Muscle layer of colon (tissue), 2 donors: ENCODE data around the gene RGS6.
A peak's percentile ranks its signal among the peaks of the same experiment; 100 is the strongest.
"Not testable (repeated sequence)": the region's sequence is repeated elsewhere in the genome, so short reads cannot be mapped to it uniquely, and the experiment has no call there.

Experiments used
- H3K27ac ChIP-seq: one replicate; pipeline ENCODE4 v1.7.0; 2013; ENCODE audit warnings: low read depth, mild to moderate bottlenecking, low read length, moderate library complexity
- H3K27me3 ChIP-seq, 2 donors: one replicate each; pipeline ENCODE4 v1.7.0; 2013; ENCODE audit warnings: low read length in 2 of 2, mild to moderate bottlenecking in 2 of 2; ENCODE audit not compliant: insufficient read depth in 2 of 2, control insufficient read depth in 1 of 2
- H3K36me3 ChIP-seq: one replicate; pipeline ENCODE4 v1.7.0; 2013; ENCODE audit warnings: mild to moderate bottlenecking, low read length; ENCODE audit not compliant: insufficient read depth
- H3K4me1 ChIP-seq: one replicate; pipeline ENCODE4 v1.7.0; 2013; ENCODE audit warnings: mild to moderate bottlenecking, low read length; ENCODE audit not compliant: insufficient read depth
- H3K4me3 ChIP-seq, 2 donors: one replicate each; pipeline ENCODE4 v1.7.0; 2013; ENCODE audit warnings: low read length in 2 of 2, low read depth in 1 of 2, mild to moderate bottlenecking in 1 of 2, moderate library complexity in 1 of 2
- H3K9ac ChIP-seq: one replicate; pipeline ENCODE4 v1.7.0; 2013; ENCODE audit warnings: low read length
- H3K9me3 ChIP-seq: one replicate; pipeline ENCODE4 v1.7.0; 2013; ENCODE audit warnings: mild to moderate bottlenecking, low read length
- donor health status: abdominal sarcoma.
- donor health status: Adenocarcinoma of cecum.

Gene RGS6

DNA sequence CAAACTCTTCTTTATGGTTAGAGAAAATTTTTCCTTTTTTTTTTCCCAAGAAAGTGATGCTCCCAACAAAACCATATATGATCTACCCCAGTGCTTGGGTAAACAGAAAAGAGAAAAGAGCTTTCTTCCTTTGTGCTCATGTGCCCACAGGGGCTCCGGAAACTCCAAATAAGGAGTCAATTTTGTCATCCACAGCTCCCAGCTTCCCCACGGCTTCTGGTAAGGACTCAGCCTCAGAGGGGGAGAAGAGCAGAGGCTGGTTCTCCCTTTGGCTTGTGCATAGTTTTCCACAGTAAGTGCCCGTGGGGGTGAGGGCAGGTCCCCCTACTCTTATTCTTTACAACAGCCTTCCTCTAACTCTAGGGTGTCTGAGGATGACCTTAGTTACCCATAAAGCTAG, 13.3 kb upstream of the RGS6 start:
- Histone ChIP-seq H3K9me3 (no peaks in the 10 kb centered on the region), H3K9ac (no peak overlapping the region), H3K27ac (no peak overlapping the region), H3K27me3 (no peaks in the 10 kb centered on the region), H3K4me1 (no peaks in the 10 kb centered on the region), H3K36me3 (no peaks in the 10 kb centered on the region), H3K4me3 (no peak overlapping the region)

DNA sequence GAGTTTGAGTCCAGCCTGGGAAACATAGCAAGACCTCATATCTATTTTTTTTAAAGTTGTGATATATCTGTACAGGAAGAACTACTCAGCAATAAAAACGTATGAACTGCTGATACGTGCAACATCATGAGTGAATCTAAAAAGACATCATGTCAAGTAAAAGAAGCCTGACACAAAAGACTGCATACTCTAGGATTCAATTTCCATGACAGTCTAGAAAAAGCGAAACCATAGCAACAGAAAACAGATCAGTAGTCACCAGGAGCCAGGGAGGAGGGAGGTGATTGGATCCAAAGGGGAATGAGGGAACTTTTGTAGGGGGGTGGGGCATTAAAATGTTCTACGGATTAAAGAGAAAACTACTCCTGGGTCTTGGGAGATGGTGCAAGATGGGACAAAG, 8.7 kb upstream of the RGS6 start:
- Histone ChIP-seq H3K4me1 (no peaks in the 10 kb centered on the region), H3K27me3 (no peaks in the 10 kb centered on the region), H3K27ac (no peak overlapping the region), H3K4me3 (no peak overlapping the region), H3K36me3 (no peaks in the 10 kb centered on the region), H3K9me3 (no peaks in the 10 kb centered on the region), H3K9ac (no peak overlapping the region)

- Histone ChIP-seq H3K9ac (no peak overlapping the region), H3K36me3 (no peaks in the 10 kb centered on the region), H3K9me3 (no peaks in the 10 kb centered on the region), H3K27me3 (peaks cover 20 to 26% of the 10 kb centered on the region in 2 donors), H3K4me1 (peaks cover 8% of the 10 kb centered on the region), H3K4me3 (no peak overlapping the region), H3K27ac (no peak overlapping the region)
These were observed 569 bp upstream of the RGS6 start for GRCh38 chr14:71931492-71932228.

GRCh38 chr14:71933001-71933587, 865 bp downstream of the RGS6 start:
- H3K27ac ChIP-seq, result no peak overlapping the region

DNA sequence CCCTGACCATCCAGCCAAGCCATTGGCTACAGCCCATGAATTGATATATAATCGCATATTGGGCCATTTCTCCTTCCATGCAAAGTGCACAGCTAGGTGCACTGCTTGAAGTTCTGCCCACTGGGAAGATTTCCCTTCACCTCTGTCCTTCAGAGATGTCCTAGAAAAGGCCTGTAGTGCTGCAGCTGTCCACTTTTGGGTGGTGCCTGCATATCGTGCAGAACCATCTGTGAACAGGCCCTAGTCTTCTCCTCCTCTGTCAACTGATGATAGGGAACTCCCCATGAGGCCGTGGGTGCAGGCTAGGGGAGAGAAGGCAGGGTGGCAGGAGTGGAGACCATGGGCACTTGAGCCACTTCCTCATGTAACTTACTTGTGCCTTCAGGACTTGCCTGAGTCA, 6.0 kb downstream of the RGS6 start:
- not testable (repeated sequence) for H3K9ac ChIP-seq, H3K36me3 ChIP-seq, H3K9me3 ChIP-seq

More at GRCh38 chr14:71933001-71933587, 865 bp downstream of the RGS6 start:
- H3K9ac ChIP-seq, result no peak overlapping the region
- H3K9me3 ChIP-seq, result no peaks in the 10 kb centered on the region
- H3K4me1 ChIP-seq, result peaks cover 8% of the 10 kb centered on the region
- peak overlapping the region in 1 of 2 donors; percentile 14 for H3K4me3 ChIP-seq
- H3K27me3 ChIP-seq, result peaks cover 20 to 26% of the 10 kb centered on the region in 2 donors
- no peaks in the 10 kb centered on the region for H3K36me3 ChIP-seq

DNA sequence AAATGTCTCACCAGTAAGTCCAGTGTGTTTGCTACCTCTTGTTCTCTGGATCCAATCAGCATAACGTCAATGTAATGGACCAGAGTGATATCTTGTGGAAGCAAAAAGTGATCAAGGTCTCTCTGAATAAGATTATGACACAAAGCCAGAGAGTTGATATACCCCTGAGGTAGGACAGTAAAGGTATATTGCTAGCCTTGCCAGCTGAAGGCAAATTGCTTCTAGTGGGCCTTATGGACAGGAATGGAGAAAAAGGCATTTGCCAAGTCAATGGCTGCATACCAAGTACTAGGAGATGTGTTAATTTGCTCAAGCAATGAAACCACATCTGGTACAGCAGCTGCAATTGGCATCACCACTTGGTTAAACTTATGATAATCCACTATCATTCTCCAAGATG, 7.1 kb downstream of the RGS6 start:
- not testable (repeated sequence) for H3K27ac ChIP-seq, H3K4me3 ChIP-seq, H3K4me1 ChIP-seq, H3K36me3 ChIP-seq, H3K9ac ChIP-seq, H3K27me3 ChIP-seq, H3K9me3 ChIP-seq

More for the DNA sequence above, 6.0 kb downstream of the RGS6 start:
- not testable (repeated sequence) for H3K4me3 ChIP-seq, H3K4me1 ChIP-seq, H3K27ac ChIP-seq
- peaks cover 12 to 17% of the 10 kb centered on the region in 2 donors for H3K27me3 ChIP-seq

DNA sequence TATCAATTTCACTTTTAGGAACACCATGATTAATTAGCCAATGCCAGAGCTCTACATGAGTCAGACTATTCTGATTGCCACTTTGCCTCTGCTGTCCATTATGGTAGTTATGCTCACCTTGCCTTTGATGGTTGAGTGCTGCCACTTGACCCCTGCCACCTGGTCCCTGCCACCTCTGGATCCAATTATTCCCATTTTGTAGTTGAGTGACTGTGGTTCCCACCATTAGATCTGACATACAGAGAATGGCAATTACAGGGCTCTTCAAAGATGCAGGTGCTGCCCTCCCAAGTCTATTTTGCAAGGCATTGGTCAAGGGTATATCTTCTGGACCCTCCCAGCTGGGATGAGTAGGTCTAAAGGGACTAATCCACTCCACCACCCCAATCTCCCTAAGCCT, 8.3 kb downstream of the RGS6 start:
- not testable (repeated sequence) for H3K4me1 ChIP-seq, H3K9ac ChIP-seq, H3K9me3 ChIP-seq

GRCh38 chr14:71941616-71942015, 9.4 kb downstream of the RGS6 start:
- not testable (repeated sequence) for H3K9ac ChIP-seq, H3K27me3 ChIP-seq, H3K27ac ChIP-seq, H3K36me3 ChIP-seq, H3K9me3 ChIP-seq, H3K4me3 ChIP-seq, H3K4me1 ChIP-seq

More for the DNA sequence above, 8.3 kb downstream of the RGS6 start:
- not testable (repeated sequence) for H3K4me3 ChIP-seq, H3K27ac ChIP-seq, H3K27me3 ChIP-seq, H3K36me3 ChIP-seq

GRCh38 chr14:71942904-71943694, 10.9 kb downstream of the RGS6 start:
- Histone ChIP-seq H3K4me3 (no peak overlapping the region), H3K4me1 (no peaks in the 10 kb centered on the region), H3K27me3 (no peaks in the 10 kb centered on the region), H3K36me3 (no peaks in the 10 kb centered on the region), H3K27ac (no peak overlapping the region), H3K9me3 (peaks cover 4% of the 10 kb centered on the region), H3K9ac (no peak overlapping the region)

GRCh38 chr14:71943695-71944018, 11.4 kb downstream of the RGS6 start:
- no peaks in the 10 kb centered on the region for H3K36me3 ChIP-seq
- no peaks in the 10 kb centered on the region for H3K27me3 ChIP-seq
- H3K4me3 ChIP-seq, result no peak overlapping the region
- H3K4me1 ChIP-seq, result no peaks in the 10 kb centered on the region
- H3K9me3 ChIP-seq, result peaks cover 4% of the 10 kb centered on the region
- no peak overlapping the region for H3K27ac ChIP-seq
- H3K9ac ChIP-seq, result no peak overlapping the region

DNA sequence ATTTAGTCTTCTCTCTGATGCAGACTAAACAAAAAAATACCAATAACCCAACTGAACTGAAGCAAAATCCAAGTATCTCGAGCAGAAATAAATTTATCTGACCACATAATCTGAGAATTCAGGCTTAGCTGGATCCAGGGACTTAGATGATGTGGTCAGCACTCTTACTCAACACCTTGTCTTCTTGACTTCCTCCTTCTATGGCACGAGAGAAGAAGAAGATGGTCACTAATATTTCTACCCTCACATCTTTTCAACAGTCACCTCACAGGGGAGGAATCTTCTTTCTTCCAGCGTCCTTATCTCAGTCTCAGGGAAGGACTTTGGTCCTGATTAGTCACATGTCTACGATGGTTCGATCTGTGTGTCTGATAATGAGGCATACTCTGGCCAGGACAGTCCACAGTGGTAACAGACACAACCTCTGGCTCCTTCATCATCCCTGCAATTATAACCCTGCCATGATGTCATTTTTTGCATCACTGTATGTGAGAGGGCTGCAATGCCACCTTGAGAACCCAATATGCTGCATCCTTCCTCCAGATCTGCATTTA, 15.8 kb downstream of the RGS6 start:
- Histone ChIP-seq H3K27ac (no peak overlapping the region), H3K27me3 (no peaks in the 10 kb centered on the region), H3K9ac (no peak overlapping the region), H3K4me1 (no peaks in the 10 kb centered on the region), H3K9me3 (no peaks in the 10 kb centered on the region), H3K36me3 (no peaks in the 10 kb centered on the region), H3K4me3 (no peak overlapping the region)
